Brain microvascular endothelial cell (primary cell): ENCODE results near the gene TGM2.

Experiments
- DNase-seq: peaks from one replicate; pipeline ENCODE4 v3.0.0-alpha.2; 2020
- H3K27ac ChIP-seq: fragments of 250-450 bp; sonication (Bioruptor Pico); 2 replicates; pipeline ENCODE4 v1.5.1; 2020; ENCODE audit warnings: mild to moderate bottlenecking, moderate library complexity
- H3K27me3 ChIP-seq: fragments of 250-450 bp; sonication (Bioruptor Pico); replicated peaks from 2 replicates; pipeline ENCODE4 v1.5.1; 2020; ENCODE audit warnings: mild to moderate bottlenecking
- H3K36me3 ChIP-seq: fragments of 250-450 bp; sonication (Bioruptor Pico); replicated peaks from 2 replicates; pipeline ENCODE4 v1.5.1; 2020; ENCODE audit warnings: mild to moderate bottlenecking
- H3K4me3 ChIP-seq: 2 replicates; pipeline ENCODE4 v1.5.1; 2011; ENCODE audit warnings: low read depth, mild to moderate bottlenecking, control low read depth, low read length, moderate library complexity
- CTCF ChIP-seq: IDR thresholded peaks from 2 replicates; pipeline ENCODE4 v1.5.1; 2011; ENCODE audit warnings: low read depth, mild to moderate bottlenecking, moderate library complexity, low read length, control low read depth, inconsistent platforms; ENCODE audit errors: missing control alignments
- in situ Hi-C: cut with HindIII; loops from 2 replicates; pipeline ENCODE4 v1.10.0; 2017; ENCODE audit warnings: low sequenced_read_pairs, low pct_ligation_motif_present

TGM2 gene

GRCh38 chr20:38151455-38151854 is 13.6 kb downstream of the TGM2 start:
- DNase-seq: no peak
- Histone ChIP-seq H3K27ac (peak overlapping the region; percentile 90), H3K27me3 (no peaks in the 10 kb centered on the region), H3K36me3 (peaks cover 83% of the 10 kb centered on the region), H3K4me3 (no peak overlapping the region)
- no peak for TF ChIP-seq CTCF
- in situ Hi-C loops: no loop called here

GRCh38 chr20:38150335-38151170 is 14.5 kb downstream of the TGM2 start:
- H3K27me3 ChIP-seq: no peaks in the 10 kb centered on the region
- H3K4me3 ChIP-seq: no peak overlapping the region
- TF ChIP-seq CTCF: no peak
- peaks cover 82% of the 10 kb centered on the region for H3K36me3 ChIP-seq
- DNase-seq: no peak
- H3K27ac ChIP-seq: no peak overlapping the region
- in situ Hi-C loops: no loop called here

- Histone ChIP-seq H3K4me3 (no peak overlapping the region), H3K27ac (no peak overlapping the region), H3K27me3 (no peaks in the 10 kb centered on the region), H3K36me3 (peaks cover 89% of the 10 kb centered on the region)
- TF ChIP-seq CTCF: no peak
- DNase-seq: no peak
- in situ Hi-C loops: no loop called here
Measured at GRCh38 chr20:38148328-38149102, 16.6 kb downstream of the TGM2 start.

GRCh38 chr20:38147751-38148150 is 17.3 kb downstream of the TGM2 start:
- H3K27ac ChIP-seq: no peak overlapping the region
- no peak for TF ChIP-seq CTCF
- peaks cover 95% of the 10 kb centered on the region for H3K36me3 ChIP-seq

GRCh38 chr20:38147163-38147562 is 17.9 kb downstream of the TGM2 start:
- Histone ChIP-seq H3K27ac (no peak overlapping the region), H3K4me3 (no peak overlapping the region), H3K36me3 (peaks cover 95% of the 10 kb centered on the region), H3K27me3 (no peaks in the 10 kb centered on the region)
- TF ChIP-seq CTCF: no peak
- in situ Hi-C loops: no loop called here
- DNase-seq: no peak

More at GRCh38 chr20:38147751-38148150, 17.3 kb downstream of the TGM2 start:
- Histone ChIP-seq H3K27me3 (no peaks in the 10 kb centered on the region), H3K4me3 (no peak overlapping the region)
- no peak for DNase-seq
- in situ Hi-C loops: no loop called here
